Prostate gland (tissue), 2 donors: Measurements from ENCODE around the gene ACBD5. TPM values are rescaled to one million over a fixed set of nuclear protein-coding genes. Genes with fewer than 3 reads are reported as not detected.

Experiments
- DNase-seq: peaks from one replicate; pipeline ENCODE4 v3.0.0-alpha.2; 2019; ENCODE audit warnings: low spot score
- H3K27ac ChIP-seq, 2 donors: fragments of 200-600 bp; sonication (generic); 2 replicates each; pipeline ENCODE4 v1.5.1; 2017 to 2019
- H3K27me3 ChIP-seq: fragments of 200-600 bp; sonication (generic); replicated peaks from 2 replicates; pipeline ENCODE4 v1.5.1; 2019; ENCODE audit not compliant: insufficient read depth
- H3K36me3 ChIP-seq, 2 donors: fragments of 200-600 bp; sonication (generic); 1 replicate in 1 of 2; 2 replicates in 1 of 2; pipeline versions ENCODE4 v1.5.1 to v1.8.1; 2017 to 2019
- H3K4me1 ChIP-seq: fragments of 200-600 bp; sonication (generic); replicated peaks from 2 replicates; pipeline ENCODE4 v1.5.1; 2019
- H3K4me3 ChIP-seq, 2 donors: fragments of 200-600 bp; sonication (generic); 2 replicates each; pipeline ENCODE4 v1.5.1; 2017 to 2019
- H3K9me3 ChIP-seq: fragments of 200-600 bp; sonication (generic); 2 replicates; pipeline ENCODE4 v1.5.1; 2017
- CTCF ChIP-seq, 4 experiments: fragments of 200-600 bp in 2 of 4; fragments of 450-650 bp in 2 of 4; sonication (generic) in 2 of 4; IDR thresholded peaks; 1 replicate in 3 of 4; 2 replicates in 1 of 4; pipeline ENCODE4 v1.5.1; 2016 to 2019; ENCODE audit warnings: antibody characterized with exemption in 4 of 4, mild to moderate bottlenecking in 2 of 4, moderate library complexity in 2 of 4
- POLR2A ChIP-seq: fragments of 450-650 bp; IDR thresholded peaks from one replicate; pipeline ENCODE4 v1.6.1; 2016; ENCODE audit warnings: antibody characterized with exemption, mild to moderate bottlenecking
- POLR2AphosphoS5 ChIP-seq: sonication (generic); formaldehyde crosslinking; IDR thresholded peaks from one replicate; pipeline ENCODE4 v1.6.1; 2017; ENCODE audit warnings: antibody characterized with exemption
- WGBS: methylation state at CpG from one replicate; pipeline ENCODE4 v1.1.5; 2018; 5-methylcytosine and 5-hydroxymethylcytosine counted together
- intact Hi-C: fragments of 100-400 bp; cut with DNase I; formaldehyde crosslinking; loops from one replicate; pipeline ENCODE4 v1.14.2; 2022
- small RNA-seq, 2 donors: library from RNA; depleted of rRNA; stranded (forward); fragments of <200 nt; gene quantifications; one replicate each; pipeline ENCODE3, GENCODE V24; 2016
- total RNA-seq, 2 donors: library from RNA; depleted of rRNA; stranded (reverse); fragments of >200 nt; gene quantifications; one replicate each; pipeline ENCODE4 v1.1.0, GENCODE V29; 2016

ACBD5 gene
- total RNA-seq, 2 donors from 2014 or later: 28.9 to 33.7 TPM

GRCh38 chr10:27147701-27148100, 92.9 kb downstream of the ACBD5 start:
- no peak for TF ChIP-seq CTCF (IDR thresholded peaks at IDR 0.05)
- no peak for TF ChIP-seq POLR2AphosphoS5
- TF ChIP-seq POLR2A: no peak
- no peaks in the 10 kb centered on the region for H3K27me3 ChIP-seq

GRCh38 chr10:27145937-27146336, 94.7 kb downstream of the ACBD5 start:
- Histone ChIP-seq H3K27ac (no peak overlapping the region), H3K9me3 (no peaks in the 10 kb centered on the region), H3K4me1 (no peaks in the 10 kb centered on the region), H3K4me3 (no peak overlapping the region), H3K36me3 (no peaks in the 10 kb centered on the region), H3K27me3 (no peaks in the 10 kb centered on the region)
- DNase-seq: no peak
- TF ChIP-seq CTCF (IDR thresholded peaks at IDR 0.05) (no peak), POLR2A (no peak)
- intact Hi-C loops: no loop called here

More at GRCh38 chr10:27147701-27148100, 92.9 kb downstream of the ACBD5 start:
- DNase-seq: no peak
- no peaks in the 10 kb centered on the region for H3K36me3 ChIP-seq
- no peak overlapping the region for H3K4me3 ChIP-seq
- WGBS: 81% methylated on average over 5 of the region's 5 CpGs
- no peaks in the 10 kb centered on the region for H3K9me3 ChIP-seq
- H3K4me1 ChIP-seq: no peaks in the 10 kb centered on the region
- intact Hi-C loops: no loop called here
- no peak overlapping the region for H3K27ac ChIP-seq

Small RNA genes lying within 50 kb of the gene (small RNA-seq; reads per million reads assigned to genes)
- gene RNU2-24P (0 reads per million in 2 donors), gene RNU7-12P (0 reads per million in 2 donors)

Other genes starting within 250 kb of the ACBD5 start
- gene ANKRD26, start 140.3 kb downstream of the ACBD5 start, total RNA-seq: 10 to 100 TPM in 1 of 2 donors, 1 to 10 TPM in 1; 5.7 to 10.5 TPM
- gene YME1L1, start 86.4 kb downstream of the ACBD5 start, total RNA-seq: 10 to 100 TPM; 71.8 to 89.9 TPM
- gene MASTL, start 85.4 kb downstream of the ACBD5 start, total RNA-seq: 10 to 100 TPM in 1 of 2 donors, 1 to 10 TPM in 1; 8.5 to 14.3 TPM